ENCODE measurements around the gene TBC1D23. TPM values are rescaled to one million over a fixed set of nuclear protein-coding genes. Genes with fewer than 3 reads are reported as not detected.
A peak's percentile ranks its signal among the peaks of the same experiment; 100 is the strongest.

TBC1D23 gene
- total and polyA plus RNA-seq, 9 of the 15 experiments (the other 6 are each of a cell fraction or from before 2014, with no cell fraction given) = 23.4 to 85.8 (median 43.7) TPM

DNA sequence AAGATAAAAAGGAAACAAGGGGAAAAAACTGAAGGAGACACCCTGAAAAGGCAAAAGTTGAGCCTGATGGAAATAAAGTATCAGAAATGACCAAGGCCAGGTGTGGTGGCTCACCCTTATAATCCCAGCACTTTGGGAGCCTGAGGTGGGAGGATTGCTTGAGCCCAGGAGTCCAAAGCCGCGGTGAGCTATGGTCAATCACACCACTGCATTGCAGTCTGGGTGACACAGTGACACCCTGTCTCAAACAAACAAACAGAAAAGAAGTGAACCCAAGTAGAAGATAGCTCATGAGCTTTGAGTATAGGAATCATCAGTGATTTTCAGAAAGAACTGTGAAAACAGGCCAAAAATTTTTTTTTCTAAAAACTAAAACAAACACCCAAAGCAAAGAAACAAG is 26.4 kb upstream of the TBC1D23 start:
- no peaks in the 10 kb centered on the region for H3K79me2 ChIP-seq (ENCODE audit: control insufficient read depth, insufficient read depth, low read length)
- no TSS peak for BruUV-seq (replicated peaks)
- POLR2A ChIA-PET = interaction anchor here (1.8 kb wide), 1 partner anchor 402 kb away, joined by 3 read pairs; no protein-coding TSS in a partner anchor
- TF ChIP-seq SP2 (IDR thresholded peaks at IDR 0.05; ENCODE audit: extremely low read depth, low read depth, low read length, poor library complexity, severe bottlenecking) (no peak), PURB (CRISPR knock-in tag; IDR thresholded peaks at IDR 0.05; ENCODE audit: low read depth) (no peak), NFIX (CRISPR knock-in tag; IDR thresholded peaks at IDR 0.05; ENCODE audit: low read depth) (no peak), POLR2AphosphoS2 (IDR thresholded peaks at IDR 0.05; ENCODE audit: low read length) (no peak), SETDB1 (IDR thresholded peaks at IDR 0.05; ENCODE audit: low read length) (no peak), E2F3 (CRISPR knock-in tag; IDR thresholded peaks at IDR 0.05) (no peak), GATAD2B (IDR thresholded peaks at IDR 0.05; ENCODE audit: borderline replicate concordance) (no peak), BRD4 (IDR thresholded peaks at IDR 0.05) (no peak), KAT2B (IDR thresholded peaks at IDR 0.05; ENCODE audit: low read depth, low read length) (no peak), SIX5 (IDR thresholded peaks at IDR 0.05; ENCODE audit: borderline replicate concordance in 1 of 2, insufficient read depth in 1 of 2, low read depth in 1 of 2, low read length in 2 of 2) (no peak), KAT7 (CRISPR knock-in tag; IDR thresholded peaks at IDR 0.05; ENCODE audit: borderline replicate concordance) (no peak), ZNF77 (CRISPR knock-in tag; IDR thresholded peaks at IDR 0.05) (no peak), TCFL5 (CRISPR knock-in tag; conservative IDR thresholded peaks at IDR 0.05) (no peak), TRIM24 (IDR thresholded peaks at IDR 0.05) (no peak)
- TF ChIP-seq, protein P1, sequence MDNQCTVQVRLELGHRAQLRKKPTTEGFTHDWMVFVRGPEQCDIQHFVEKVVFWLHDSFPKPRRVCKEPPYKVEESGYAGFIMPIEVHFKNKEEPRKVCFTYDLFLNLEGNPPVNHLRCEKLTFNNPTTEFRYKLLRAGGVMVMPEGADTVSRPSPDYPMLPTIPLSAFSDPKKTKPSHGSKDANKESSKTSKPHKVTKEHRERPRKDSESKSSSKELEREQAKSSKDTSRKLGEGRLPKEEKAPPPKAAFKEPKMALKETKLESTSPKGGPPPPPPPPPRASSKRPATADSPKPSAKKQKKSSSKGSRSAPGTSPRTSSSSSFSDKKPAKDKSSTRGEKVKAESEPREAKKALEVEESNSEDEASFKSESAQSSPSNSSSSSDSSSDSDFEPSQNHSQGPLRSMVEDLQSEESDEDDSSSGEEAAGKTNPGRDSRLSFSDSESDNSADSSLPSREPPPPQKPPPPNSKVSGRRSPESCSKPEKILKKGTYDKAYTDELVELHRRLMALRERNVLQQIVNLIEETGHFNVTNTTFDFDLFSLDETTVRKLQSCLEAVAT (IDR thresholded peaks at IDR 0.05) = no peak
- TF ChIP-seq, protein P2, sequence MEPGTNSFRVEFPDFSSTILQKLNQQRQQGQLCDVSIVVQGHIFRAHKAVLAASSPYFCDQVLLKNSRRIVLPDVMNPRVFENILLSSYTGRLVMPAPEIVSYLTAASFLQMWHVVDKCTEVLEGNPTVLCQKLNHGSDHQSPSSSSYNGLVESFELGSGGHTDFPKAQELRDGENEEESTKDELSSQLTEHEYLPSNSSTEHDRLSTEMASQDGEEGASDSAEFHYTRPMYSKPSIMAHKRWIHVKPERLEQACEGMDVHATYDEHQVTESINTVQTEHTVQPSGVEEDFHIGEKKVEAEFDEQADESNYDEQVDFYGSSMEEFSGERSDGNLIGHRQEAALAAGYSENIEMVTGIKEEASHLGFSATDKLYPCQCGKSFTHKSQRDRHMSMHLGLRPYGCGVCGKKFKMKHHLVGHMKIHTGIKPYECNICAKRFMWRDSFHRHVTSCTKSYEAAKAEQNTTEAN (CRISPR knock-in tag; IDR thresholded peaks at IDR 0.05) = no peak
- TF ChIP-seq, protein P3, sequence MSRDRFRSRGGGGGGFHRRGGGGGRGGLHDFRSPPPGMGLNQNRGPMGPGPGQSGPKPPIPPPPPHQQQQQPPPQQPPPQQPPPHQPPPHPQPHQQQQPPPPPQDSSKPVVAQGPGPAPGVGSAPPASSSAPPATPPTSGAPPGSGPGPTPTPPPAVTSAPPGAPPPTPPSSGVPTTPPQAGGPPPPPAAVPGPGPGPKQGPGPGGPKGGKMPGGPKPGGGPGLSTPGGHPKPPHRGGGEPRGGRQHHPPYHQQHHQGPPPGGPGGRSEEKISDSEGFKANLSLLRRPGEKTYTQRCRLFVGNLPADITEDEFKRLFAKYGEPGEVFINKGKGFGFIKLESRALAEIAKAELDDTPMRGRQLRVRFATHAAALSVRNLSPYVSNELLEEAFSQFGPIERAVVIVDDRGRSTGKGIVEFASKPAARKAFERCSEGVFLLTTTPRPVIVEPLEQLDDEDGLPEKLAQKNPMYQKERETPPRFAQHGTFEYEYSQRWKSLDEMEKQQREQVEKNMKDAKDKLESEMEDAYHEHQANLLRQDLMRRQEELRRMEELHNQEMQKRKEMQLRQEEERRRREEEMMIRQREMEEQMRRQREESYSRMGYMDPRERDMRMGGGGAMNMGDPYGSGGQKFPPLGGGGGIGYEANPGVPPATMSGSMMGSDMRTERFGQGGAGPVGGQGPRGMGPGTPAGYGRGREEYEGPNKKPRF (IDR thresholded peaks at IDR 0.05; ENCODE audit: low read depth, low read length) = no peak
- TF ChIP-seq, protein P4, sequence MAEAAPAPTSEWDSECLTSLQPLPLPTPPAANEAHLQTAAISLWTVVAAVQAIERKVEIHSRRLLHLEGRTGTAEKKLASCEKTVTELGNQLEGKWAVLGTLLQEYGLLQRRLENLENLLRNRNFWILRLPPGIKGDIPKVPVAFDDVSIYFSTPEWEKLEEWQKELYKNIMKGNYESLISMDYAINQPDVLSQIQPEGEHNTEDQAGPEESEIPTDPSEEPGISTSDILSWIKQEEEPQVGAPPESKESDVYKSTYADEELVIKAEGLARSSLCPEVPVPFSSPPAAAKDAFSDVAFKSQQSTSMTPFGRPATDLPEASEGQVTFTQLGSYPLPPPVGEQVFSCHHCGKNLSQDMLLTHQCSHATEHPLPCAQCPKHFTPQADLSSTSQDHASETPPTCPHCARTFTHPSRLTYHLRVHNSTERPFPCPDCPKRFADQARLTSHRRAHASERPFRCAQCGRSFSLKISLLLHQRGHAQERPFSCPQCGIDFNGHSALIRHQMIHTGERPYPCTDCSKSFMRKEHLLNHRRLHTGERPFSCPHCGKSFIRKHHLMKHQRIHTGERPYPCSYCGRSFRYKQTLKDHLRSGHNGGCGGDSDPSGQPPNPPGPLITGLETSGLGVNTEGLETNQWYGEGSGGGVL (CRISPR knock-in tag; IDR thresholded peaks at IDR 0.05) = no peak

More for the DNA sequence above, 26.4 kb upstream of the TBC1D23 start:
- Histone ChIP-seq H3K9me3 (replicated peaks; ENCODE audit: control insufficient read depth, insufficient read depth, low read depth, low read length) (no peaks in the 10 kb centered on the region), H3K36me3 (ENCODE audit: control insufficient read depth, insufficient read depth, low read length) (no peaks in the 10 kb centered on the region), H2AFZ (ENCODE audit: low read depth, low read length) (no peak overlapping the region), H3K27ac (ENCODE audit: extremely low read depth, low read depth, low read length) (no peak overlapping the region), H3K9ac (ENCODE audit: insufficient read depth in 1 of 2, low read depth in 2 of 2, low read length in 2 of 2) (no peak overlapping the region), H3K4me2 (ENCODE audit: insufficient read depth, low read length) (no peak overlapping the region), H3K4me1 (replicated peaks in 1 of 2; ENCODE audit: control insufficient read depth in 2 of 2, insufficient read depth in 2 of 2, low read length in 2 of 2) (no peaks in the 10 kb centered on the region), H3K9me1 (ENCODE audit: control insufficient read depth, insufficient read depth, low read length) (no peaks in the 10 kb centered on the region), H3K4me3 (no peak overlapping the region), H3K27me3 (ENCODE audit: control insufficient read depth in 2 of 2, insufficient read depth in 2 of 2, low read length in 2 of 2) (no peaks in the 10 kb centered on the region), H4K20me1 (replicated peaks; ENCODE audit: control insufficient read depth, insufficient read depth, low read length) (no peaks in the 10 kb centered on the region)
- no peak for DNase-seq (ENCODE audit: extremely low read depth in 1 of 4, low spot score in 3 of 4)
- intact Hi-C loops (cut with micrococcal nuclease) (no loop called here), in situ Hi-C loops (cut with MboI) (no loop called here)
- CTCF ChIA-PET (ENCODE audit: low intra/inter-chr PET ratio) = no interaction called here
- ATAC-seq = 0 out of 3 replicates have a peak, but pooled peaks have one; percentile 40
- 16% methylated on average over 2 of the region's 2 CpGs for WGBS (ENCODE audit: insufficient coverage, low coverage, missing lambda C conversion rate)
- FAIRE-seq = no peak

All from K562 (cell line).